Activated naive CD8-positive, alpha-beta T cell treated with anti-CD3 and anti-CD28 coated beads, Interleukin-2, amount 10 ng/mL, durations not matched to agents 7 days and 5 days (primary cell): ENCODE results near the gene SLC23A1. TPM values are rescaled to one million over a fixed set of nuclear protein-coding genes. Genes with fewer than 3 reads are reported as not detected.
"Not testable (repeated sequence)": the region's sequence is repeated elsewhere in the genome, so short reads cannot be mapped to it uniquely, and the experiment has no call there.

ENCODE experiments used
- ATAC-seq: fragments of 150-1000 bp; cut with Tn5 transposase; one replicate; pipeline ENCODE4 v1.10.0; 2021; ENCODE audit warnings: low read depth, moderate library complexity
- POLR2A ChIA-PET: fragments of 350-600 bp; sonication (Branson Sonifier 250); formaldehyde crosslinking; loops from one replicate; lab custom pipeline; 2021; ENCODE audit warnings: antibody characterized with exemption; lab: Charles Lee
- DNase-seq: peaks from one replicate; pipeline ENCODE4 v3.0.0; 2021
- H3K27ac Mint-ChIP-seq: one replicate; pipeline ENCODE4 v1.8.0; 2022; ENCODE audit warnings: mild to moderate bottlenecking, mixed read lengths
- H3K27me3 Mint-ChIP-seq: one replicate; pipeline ENCODE4 v1.8.0; 2022; ENCODE audit warnings: mild to moderate bottlenecking, moderate library complexity, mixed read lengths
- H3K36me3 Mint-ChIP-seq: one replicate; pipeline ENCODE4 v1.8.0; 2021; ENCODE audit warnings: mild to moderate bottlenecking, mixed read lengths
- H3K4me1 Mint-ChIP-seq: one replicate; pipeline ENCODE4 v1.8.0; 2021; ENCODE audit warnings: mixed read lengths
- H3K4me3 Mint-ChIP-seq: one replicate; pipeline ENCODE4 v1.8.0; 2022; ENCODE audit warnings: mild to moderate bottlenecking, moderate library complexity, mixed read lengths
- H3K9me3 Mint-ChIP-seq: one replicate; pipeline ENCODE4 v1.8.0; 2021; ENCODE audit warnings: mixed read lengths
- total RNA-seq, 2 experiments: library from RNA; stranded (reverse); gene quantifications; one replicate each; pipeline ENCODE4 v1.2.3, GENCODE V29; 2021

Gene SLC23A1
- total RNA-seq, 2 experiments from 2014 or later: 1.3 to 1.8 TPM

- POLR2A ChIA-PET: interaction anchor here (0.7 to 9.1 kb wide), 14 partner anchors 11 to 816 kb away, joined by 3 to 105 read pairs (median 4); partner anchors contain the start of genes HSPA9, MATR3, PAIP2 and SIL1
- Mint-ChIP-seq H3K27me3 (no peaks in the 10 kb centered on the region), H3K36me3 (peaks cover 10% of the 10 kb centered on the region), H3K4me3 (peak overlapping the region; percentile 99), H3K4me1 (peaks cover 48% of the 10 kb centered on the region), H3K9me3 (no peaks in the 10 kb centered on the region), H3K27ac (peak overlapping the region; percentile 100)
- DNase-seq: no peak
- ATAC-seq: peak; percentile 4
These were observed 8.7 kb upstream of the SLC23A1 start for GRCh38 chr5:139391570-139392323.

- no peaks in the 10 kb centered on the region for H3K27me3 Mint-ChIP-seq
- H3K9me3 Mint-ChIP-seq: no peaks in the 10 kb centered on the region
- peak; percentile 43 for DNase-seq
- no peak for ATAC-seq
- peak overlapping the region; percentile 99 for H3K4me3 Mint-ChIP-seq
- H3K4me1 Mint-ChIP-seq: peaks cover 47% of the 10 kb centered on the region
- peaks cover 10% of the 10 kb centered on the region for H3K36me3 Mint-ChIP-seq
- peak overlapping the region; percentile 100 for H3K27ac Mint-ChIP-seq
- POLR2A ChIA-PET: interaction anchor here (0.7 to 9.1 kb wide), 19 partner anchors 8 to 942 kb away, joined by 3 to 105 read pairs (median 3); partner anchors contain the start of genes HSPA9, MATR3, PAIP2 and SIL1
These were observed 7.8 kb upstream of the SLC23A1 start for GRCh38 chr5:139390639-139391569.

GRCh38 chr5:139389701-139390638 is 6.9 kb upstream of the SLC23A1 start, which contains the start of gene MZB1:
MZB1 (minus strand) TSS chr5:139389913; CDS start chr5:139389856, 57 bp downstream.
- no peaks in the 10 kb centered on the region for H3K27me3 Mint-ChIP-seq
- peak within 1 kb of the TSS; percentile 99 for H3K4me3 Mint-ChIP-seq
- peak; percentile 55 for ATAC-seq
- H3K36me3 Mint-ChIP-seq: peaks cover 8% of the 10 kb centered on the region
- POLR2A ChIA-PET: interaction anchor here (0.7 to 9.1 kb wide), 13 partner anchors 9 to 941 kb away, joined by 3 to 105 read pairs (median 4); partner anchors contain the start of genes MATR3, PAIP2, SIL1 and SPATA24
- peak within 1 kb of the TSS; percentile 100 for H3K27ac Mint-ChIP-seq
- no peaks in the 10 kb centered on the region for H3K9me3 Mint-ChIP-seq
- H3K4me1 Mint-ChIP-seq: peaks cover 54% of the 10 kb centered on the region
- peak; percentile 79 for DNase-seq

- Mint-ChIP-seq H3K4me3 (peak overlapping the region; percentile 99), H3K27ac (peak overlapping the region; percentile 100), H3K4me1 (peaks cover 64% of the 10 kb centered on the region), H3K36me3 (peaks cover 8% of the 10 kb centered on the region), H3K9me3 (no peaks in the 10 kb centered on the region), H3K27me3 (no peaks in the 10 kb centered on the region)
- ATAC-seq (no peak), DNase-seq (peak; percentile 45)
- POLR2A ChIA-PET: interaction anchor here (0.8 to 9.1 kb wide), 5 partner anchors 9 to 94 kb away, joined by 3 to 105 read pairs (median 3); partner anchors contain the start of gene PAIP2
These were observed 5.2 kb upstream of the SLC23A1 start for GRCh38 chr5:139388198-139388821.

- no peaks in the 10 kb centered on the region for H3K9me3 Mint-ChIP-seq
- POLR2A ChIA-PET: interaction anchor here (0.8 to 9.1 kb wide), 5 partner anchors 9 to 93 kb away, joined by 3 to 105 read pairs (median 3); partner anchors contain the start of gene PAIP2
- H3K4me1 Mint-ChIP-seq: peaks cover 65% of the 10 kb centered on the region
- ATAC-seq: no peak
- H3K27me3 Mint-ChIP-seq: no peaks in the 10 kb centered on the region
- peak overlapping the region; percentile 99 for H3K4me3 Mint-ChIP-seq
- peaks cover 8% of the 10 kb centered on the region for H3K36me3 Mint-ChIP-seq
- H3K27ac Mint-ChIP-seq: peak overlapping the region; percentile 100
- peak; percentile 38 for DNase-seq
These were observed 4.6 kb upstream of the SLC23A1 start for GRCh38 chr5:139387611-139388197.

GRCh38 chr5:139386956-139387355 is 3.9 kb upstream of the SLC23A1 start:
- H3K9me3 Mint-ChIP-seq: not testable (repeated sequence)

GRCh38 chr5:139386050-139386438 is 2.9 kb upstream of the SLC23A1 start:
- H3K27me3 Mint-ChIP-seq: no peaks in the 10 kb centered on the region
- peak overlapping the region; percentile 94 for H3K27ac Mint-ChIP-seq
- H3K36me3 Mint-ChIP-seq: peaks cover 6% of the 10 kb centered on the region
- peak overlapping the region; percentile 80 for H3K4me3 Mint-ChIP-seq
- DNase-seq (no peak), ATAC-seq (no peak)
- no peaks in the 10 kb centered on the region for H3K9me3 Mint-ChIP-seq
- POLR2A ChIA-PET: interaction anchor here (2.2 to 9.1 kb wide), 2 partner anchors 45 to 92 kb away, joined by 9 to 105 read pairs; partner anchors contain the start of genes MATR3 and PAIP2
- H3K4me1 Mint-ChIP-seq: peaks cover 61% of the 10 kb centered on the region

More at GRCh38 chr5:139386956-139387355, 3.9 kb upstream of the SLC23A1 start:
- peak; percentile 15 for DNase-seq
- not testable (repeated sequence) for H3K36me3 Mint-ChIP-seq, ATAC-seq, H3K27me3 Mint-ChIP-seq, H3K4me3 Mint-ChIP-seq
- Mint-ChIP-seq H3K27ac (peak overlapping the region; percentile 69), H3K4me1 (peaks cover 69% of the 10 kb centered on the region)
- POLR2A ChIA-PET: interaction anchor here (2.2 to 9.1 kb wide), 2 partner anchors 46 to 93 kb away, joined by 9 to 105 read pairs; partner anchors contain the start of genes MATR3 and PAIP2

- Mint-ChIP-seq H3K4me3 (peak overlapping the region; percentile 80), H3K4me1 (peaks cover 54% of the 10 kb centered on the region), H3K27ac (peak overlapping the region; percentile 94), H3K27me3 (no peaks in the 10 kb centered on the region), H3K36me3 (peaks cover 6% of the 10 kb centered on the region), H3K9me3 (no peaks in the 10 kb centered on the region)
- peak; percentile 26 for DNase-seq
- peak; percentile 6 for ATAC-seq
- POLR2A ChIA-PET: interaction anchor here (0.9 to 9.1 kb wide), 5 partner anchors 14 to 92 kb away, joined by 3 to 105 read pairs (median 9); partner anchors contain the start of genes MATR3 and PAIP2
These were observed 2.3 kb upstream of the SLC23A1 start for GRCh38 chr5:139385061-139386049.

- Mint-ChIP-seq H3K27ac (peak overlapping the region; percentile 94), H3K36me3 (peaks cover 6% of the 10 kb centered on the region), H3K4me1 (peaks cover 47% of the 10 kb centered on the region), H3K9me3 (no peaks in the 10 kb centered on the region), H3K27me3 (no peaks in the 10 kb centered on the region), H3K4me3 (peak overlapping the region; percentile 80)
- ATAC-seq: peak; percentile 1
- POLR2A ChIA-PET: interaction anchor here (0.5 to 1.1 kb wide), 4 partner anchors 13 to 91 kb away, joined by 3 to 12 read pairs (median 6); partner anchors contain the start of genes MATR3 and PAIP2
- no peak for DNase-seq
These were observed 1.5 kb upstream of the SLC23A1 start for GRCh38 chr5:139384591-139385051.

GRCh38 chr5:139383993-139384590 is 995 bp upstream of the SLC23A1 start:
- ATAC-seq (no peak), DNase-seq (no peak)
- Mint-ChIP-seq H3K36me3 (peaks cover 4% of the 10 kb centered on the region), H3K4me1 (peaks cover 47% of the 10 kb centered on the region), H3K9me3 (no peaks in the 10 kb centered on the region), H3K4me3 (peak overlapping the region; percentile 80), H3K27me3 (no peaks in the 10 kb centered on the region), H3K27ac (peak overlapping the region; percentile 94)
- POLR2A ChIA-PET: interaction anchor here (0.5 to 1.1 kb wide), 4 partner anchors 13 to 91 kb away, joined by 3 to 12 read pairs (median 6); partner anchors contain the start of genes MATR3 and PAIP2
